Measurements from ENCODE around the gene FOXG1.

FOXG1 gene

DNA sequence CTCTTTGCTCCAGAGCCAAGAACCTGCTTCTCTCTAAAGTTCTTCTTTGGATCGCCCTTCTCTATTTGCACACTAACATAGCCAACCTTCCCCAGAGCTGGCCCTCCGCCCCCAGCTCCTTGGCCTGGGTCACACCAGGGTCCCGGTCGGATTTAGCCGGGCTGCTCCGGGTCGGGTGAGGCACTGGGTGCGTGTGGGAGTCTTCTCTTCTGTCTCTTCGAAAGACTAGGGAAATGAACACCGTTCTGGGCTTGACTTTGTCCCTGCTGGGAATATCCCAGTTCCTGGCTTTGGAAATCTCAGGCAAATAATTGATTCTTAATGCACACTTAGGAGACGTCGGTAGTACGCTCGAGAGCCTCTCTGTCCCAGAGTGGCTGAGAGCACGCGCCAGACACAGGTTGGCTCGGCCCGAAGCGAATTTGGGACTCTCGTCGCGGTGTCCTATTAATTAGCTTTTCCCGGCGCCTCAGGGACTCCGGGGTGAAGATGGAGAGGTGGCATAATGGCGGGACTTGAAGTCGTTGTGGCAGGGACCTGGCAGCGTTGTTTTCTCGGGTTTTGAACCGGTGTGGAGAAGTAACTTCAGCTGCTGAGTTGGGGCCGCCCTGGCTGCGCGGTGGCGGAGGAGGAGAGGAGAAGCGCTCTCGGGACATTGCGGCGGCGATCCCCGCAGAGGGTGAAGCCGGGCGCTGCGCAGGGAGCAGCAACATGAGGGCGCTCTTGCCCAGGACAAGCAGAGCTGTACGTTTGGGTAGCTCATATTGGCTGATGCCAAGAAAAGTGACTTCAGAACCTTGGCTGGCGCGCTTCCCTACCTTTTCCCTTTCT, 7.5 kb downstream of the FOXG1 start:
- no peak overlapping the region for H3K4me3 ChIP-seq (ENCODE audit: low read length)
- peaks cover 18% of the 10 kb centered on the region for H3K27me3 ChIP-seq (ENCODE audit: control insufficient read depth, insufficient read depth, low read length)
- H3K4me1 ChIP-seq (ENCODE audit: control insufficient read depth, insufficient read depth, low read length), result no peaks in the 10 kb centered on the region
- no peak overlapping the region for H3K9ac ChIP-seq (ENCODE audit: low read length)
- no peaks in the 10 kb centered on the region for H3K36me3 ChIP-seq (ENCODE audit: control insufficient read depth, insufficient read depth, low read length)
- no peak overlapping the region for H3K27ac ChIP-seq (ENCODE audit: low read depth, low read length)

DNA sequence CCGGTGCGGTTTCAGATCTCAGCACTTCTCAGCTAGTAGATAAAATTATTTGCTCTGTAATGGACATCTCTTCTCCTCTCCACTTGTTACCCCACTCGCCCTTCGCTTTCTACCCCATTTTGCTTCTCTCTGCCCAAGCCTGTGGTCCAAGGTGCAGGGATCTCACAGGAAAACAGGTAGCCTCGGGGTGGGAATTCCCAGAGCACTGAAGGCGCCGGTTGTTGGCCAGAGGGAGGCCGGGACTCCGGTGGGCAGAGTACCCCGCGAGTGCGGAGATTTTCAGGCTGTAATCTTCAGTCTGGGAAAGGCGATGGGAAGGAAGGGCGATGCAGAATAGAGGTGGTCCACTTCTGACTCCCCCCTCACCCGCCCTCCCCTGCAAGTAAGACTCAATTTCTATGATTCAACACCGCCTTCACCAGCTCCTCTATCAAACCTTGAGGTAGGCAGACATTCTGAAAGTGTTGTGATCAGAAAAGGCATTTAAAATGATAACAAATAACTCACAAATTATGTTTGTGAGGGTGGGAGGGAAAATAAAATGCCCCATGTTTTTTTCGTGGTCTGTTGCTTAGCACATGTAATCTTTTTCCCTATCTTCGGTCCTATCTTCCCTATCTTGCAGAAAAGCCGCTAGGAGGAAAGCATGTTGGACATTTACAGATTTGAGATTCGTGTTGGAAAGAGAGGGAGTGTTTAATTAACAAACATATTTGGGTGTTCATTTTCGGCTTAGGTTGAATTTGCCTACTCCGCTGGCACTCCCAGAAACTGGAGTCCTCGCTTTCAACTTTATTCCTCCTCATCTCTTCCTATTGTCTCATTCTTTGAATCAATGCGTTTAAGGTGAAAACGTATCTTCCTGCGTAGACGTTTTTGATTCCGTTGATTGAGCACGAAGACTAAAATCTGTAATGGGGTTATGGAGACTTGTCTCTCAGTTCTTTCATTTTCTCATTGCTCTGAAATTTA, 8.5 kb downstream of the FOXG1 start:
- peaks cover 18% of the 10 kb centered on the region for H3K27me3 ChIP-seq (ENCODE audit: control insufficient read depth, insufficient read depth, low read length)
- H3K4me1 ChIP-seq (ENCODE audit: control insufficient read depth, insufficient read depth, low read length), result no peaks in the 10 kb centered on the region
- no peak overlapping the region for H3K27ac ChIP-seq (ENCODE audit: low read depth, low read length)
- H3K36me3 ChIP-seq (ENCODE audit: control insufficient read depth, insufficient read depth, low read length), result no peaks in the 10 kb centered on the region
- H3K9ac ChIP-seq (ENCODE audit: low read length), result no peak overlapping the region
- H3K4me3 ChIP-seq (ENCODE audit: low read length), result no peak overlapping the region

DNA sequence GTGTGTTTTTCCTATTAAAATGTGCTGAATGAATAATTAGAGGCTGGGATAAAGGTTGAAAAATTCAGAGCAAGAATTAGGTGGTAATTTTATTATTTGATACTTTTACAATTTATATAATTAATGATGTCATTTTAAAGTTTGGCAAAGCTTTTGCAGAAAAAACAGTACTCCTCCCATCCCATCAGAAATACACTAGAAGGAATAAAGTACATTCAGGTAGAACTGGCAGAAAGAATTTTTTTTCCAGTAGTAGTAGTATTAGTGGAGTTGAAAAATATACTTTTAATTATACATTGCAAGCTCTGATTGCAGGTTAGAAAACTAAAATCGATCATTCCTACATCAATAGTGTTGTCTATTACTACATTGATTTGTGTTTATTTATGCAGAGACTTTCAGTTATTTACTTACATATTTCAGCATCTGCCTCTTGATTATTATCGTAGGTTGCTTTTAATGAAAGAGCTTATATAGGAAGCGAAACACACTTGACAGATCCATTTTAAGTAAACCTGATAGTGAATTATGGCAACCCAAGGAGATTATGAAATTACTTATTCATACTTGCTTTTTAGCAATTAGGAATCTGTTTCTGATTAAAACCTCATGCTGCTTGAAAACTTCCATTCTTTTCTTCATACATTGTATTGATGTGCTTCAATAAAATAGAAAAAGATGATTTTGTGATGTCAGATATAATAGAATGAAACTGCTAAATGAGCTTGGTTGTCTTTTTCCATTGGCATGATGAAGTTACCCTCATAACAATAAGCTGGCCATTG, 10.1 kb downstream of the FOXG1 start:
- Histone ChIP-seq H3K27me3 (ENCODE audit: control insufficient read depth, insufficient read depth, low read length) (peaks cover 18% of the 10 kb centered on the region), H3K36me3 (ENCODE audit: control insufficient read depth, insufficient read depth, low read length) (no peaks in the 10 kb centered on the region), H3K27ac (ENCODE audit: low read depth, low read length) (no peak overlapping the region), H3K9ac (ENCODE audit: low read length) (no peak overlapping the region), H3K4me1 (ENCODE audit: control insufficient read depth, insufficient read depth, low read length) (no peaks in the 10 kb centered on the region), H3K4me3 (ENCODE audit: low read length) (no peak overlapping the region)

DNA sequence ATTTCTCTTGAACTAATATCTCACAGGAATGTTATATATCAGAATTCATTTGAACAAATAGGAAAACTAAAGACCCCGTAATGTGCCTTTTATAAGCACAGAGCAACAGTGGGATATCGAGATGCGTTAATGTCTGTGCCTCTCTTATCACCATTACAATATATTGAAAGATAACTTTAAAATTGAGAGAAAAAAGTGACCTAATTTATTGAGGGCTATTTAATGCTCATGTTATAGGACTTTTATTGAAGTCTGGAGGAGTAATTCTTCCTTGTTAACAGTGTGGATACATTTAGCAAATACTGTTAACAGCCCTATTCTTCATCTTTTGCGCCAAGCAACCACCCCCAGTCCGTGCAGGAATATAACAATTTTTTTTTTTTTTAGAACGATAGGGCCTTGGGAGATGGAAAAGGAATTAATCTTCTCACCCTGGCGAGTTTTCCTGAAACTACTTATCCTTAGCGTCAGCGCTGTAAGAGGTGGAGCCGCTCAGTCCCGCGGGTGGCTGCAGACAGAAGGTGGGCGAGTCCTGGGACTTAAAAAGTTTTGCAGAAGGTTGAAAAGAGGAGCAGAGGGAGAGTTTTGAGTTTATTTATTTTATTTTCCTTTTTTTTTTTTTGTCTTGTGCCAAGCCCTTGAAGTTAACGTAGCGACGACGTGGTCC, 11.0 kb downstream of the FOXG1 start:
- Histone ChIP-seq H3K36me3 (ENCODE audit: control insufficient read depth, insufficient read depth, low read length) (no peaks in the 10 kb centered on the region), H3K9ac (ENCODE audit: low read length) (no peak overlapping the region), H3K4me3 (ENCODE audit: low read length) (no peak overlapping the region), H3K4me1 (ENCODE audit: control insufficient read depth, insufficient read depth, low read length) (no peaks in the 10 kb centered on the region), H3K27me3 (ENCODE audit: control insufficient read depth, insufficient read depth, low read length) (peaks cover 18% of the 10 kb centered on the region), H3K27ac (ENCODE audit: low read depth, low read length) (no peak overlapping the region)

DNA sequence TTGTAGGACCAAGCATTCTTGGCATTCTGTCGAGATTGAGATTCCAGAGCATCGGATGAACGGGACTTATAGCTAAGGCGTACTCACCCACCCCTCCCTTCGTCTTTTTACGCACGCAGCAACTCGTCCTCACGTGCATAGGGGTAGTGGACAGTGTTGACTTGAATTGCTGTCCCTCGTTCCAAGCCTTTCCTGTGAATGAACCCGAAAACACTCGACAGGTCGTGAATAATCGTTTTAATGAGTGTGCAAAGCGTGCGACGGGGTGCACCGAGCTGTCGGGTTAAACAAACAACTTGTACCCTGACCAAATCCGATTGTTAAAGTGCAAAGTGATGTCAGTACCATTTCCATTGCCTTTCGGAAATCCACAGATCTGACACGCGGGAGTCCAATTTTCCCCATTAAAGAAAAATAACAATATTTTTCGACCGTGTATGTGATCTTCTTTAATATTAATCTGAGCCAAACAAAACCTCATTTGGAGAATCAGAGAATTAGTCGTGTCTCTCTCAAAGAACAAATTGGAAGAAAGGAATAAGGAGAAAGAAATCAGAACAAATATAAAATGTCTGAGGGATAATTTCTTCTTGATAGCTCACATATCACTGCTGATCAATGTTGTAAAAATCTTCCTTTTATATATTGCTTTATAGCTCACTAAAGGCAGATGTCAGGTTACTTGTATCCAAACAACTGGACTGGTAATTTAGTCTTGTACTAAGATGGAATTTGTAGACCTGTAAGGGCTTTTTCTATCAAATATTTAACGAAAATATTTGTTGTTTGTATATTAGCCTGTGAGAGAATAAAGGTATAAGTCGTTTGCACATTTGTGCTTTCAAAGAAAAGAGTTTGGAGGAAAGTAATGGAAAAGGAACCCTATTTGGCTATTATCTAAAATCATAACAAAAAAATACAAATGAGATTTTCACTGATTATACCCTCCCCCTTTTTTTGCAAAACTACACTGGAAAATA, 11.8 kb downstream of the FOXG1 start:
- Histone ChIP-seq H3K9ac (ENCODE audit: low read length) (no peak overlapping the region), H3K27me3 (ENCODE audit: control insufficient read depth, insufficient read depth, low read length) (peaks cover 14% of the 10 kb centered on the region), H3K4me3 (ENCODE audit: low read length) (no peak overlapping the region), H3K4me1 (ENCODE audit: control insufficient read depth, insufficient read depth, low read length) (no peaks in the 10 kb centered on the region), H3K36me3 (ENCODE audit: control insufficient read depth, insufficient read depth, low read length) (no peaks in the 10 kb centered on the region), H3K27ac (ENCODE audit: low read depth, low read length) (no peak overlapping the region)

DNA sequence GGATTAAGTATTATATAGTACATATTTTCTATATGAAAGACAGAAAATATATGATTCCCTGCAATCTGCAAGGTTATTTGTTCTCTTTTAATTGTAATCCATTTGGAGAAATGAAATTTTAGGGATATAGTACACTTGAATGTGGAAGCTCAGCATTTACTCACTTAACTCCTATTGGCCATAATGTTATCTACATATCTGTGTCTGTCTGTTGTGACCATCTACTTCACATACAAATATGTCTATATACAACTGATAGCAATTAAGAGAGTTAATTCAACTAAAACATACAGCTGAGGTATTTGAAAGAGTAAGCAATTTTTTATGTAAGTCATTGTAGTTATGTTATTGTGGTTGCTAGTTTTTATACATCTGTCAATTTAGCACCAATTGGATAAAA, 12.9 kb downstream of the FOXG1 start:
- Histone ChIP-seq H3K9ac (ENCODE audit: low read length) (no peak overlapping the region), H3K27ac (ENCODE audit: low read depth, low read length) (no peak overlapping the region), H3K4me3 (ENCODE audit: low read length) (no peak overlapping the region), H3K27me3 (ENCODE audit: control insufficient read depth, insufficient read depth, low read length) (peaks cover 8% of the 10 kb centered on the region), H3K4me1 (ENCODE audit: control insufficient read depth, insufficient read depth, low read length) (no peaks in the 10 kb centered on the region), H3K36me3 (ENCODE audit: control insufficient read depth, insufficient read depth, low read length) (no peaks in the 10 kb centered on the region)

DNA sequence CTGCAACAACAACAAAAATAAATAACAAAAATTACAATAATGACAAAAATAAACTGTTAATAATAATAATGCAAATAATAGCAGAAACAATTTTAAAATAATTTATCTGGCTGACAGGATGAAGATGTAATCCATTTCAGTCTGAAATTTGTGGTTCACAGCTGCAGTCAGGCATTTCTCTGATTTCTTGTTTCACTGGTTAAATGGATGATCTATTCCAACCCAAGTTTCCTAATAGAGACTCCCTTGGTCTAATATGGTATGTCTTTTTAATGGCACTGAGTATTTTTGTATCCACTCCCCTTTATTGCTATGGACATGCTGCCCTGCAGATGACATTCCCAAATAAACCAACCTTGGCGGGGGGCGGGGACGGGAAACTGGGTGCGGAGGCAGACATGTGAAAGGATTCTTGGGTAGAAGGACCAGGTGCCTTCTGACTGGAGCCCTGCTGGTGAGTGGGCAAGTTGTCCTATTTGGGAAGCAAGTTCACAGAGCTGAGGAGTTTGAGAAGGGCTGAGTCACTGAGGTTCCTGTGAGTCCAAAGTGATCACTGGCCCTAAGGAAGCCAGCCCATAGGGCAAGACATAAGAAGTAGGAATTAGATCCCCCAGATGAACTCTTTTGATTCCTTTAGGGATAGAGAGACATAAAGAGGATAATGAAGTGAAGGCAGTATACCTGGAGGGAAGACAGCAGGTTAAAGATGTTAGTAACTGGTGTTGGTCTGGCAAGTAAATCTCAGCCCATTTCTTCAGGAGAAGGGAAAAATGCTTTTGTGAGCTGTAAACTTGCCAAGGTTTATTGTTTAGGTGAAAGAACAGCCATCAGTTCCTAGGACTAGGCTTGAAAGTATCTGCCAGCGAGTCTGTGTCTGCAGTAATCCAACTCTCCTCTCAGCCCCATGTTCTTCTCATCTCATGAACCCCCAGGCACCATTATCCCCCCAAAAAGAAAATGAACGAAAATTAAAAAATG, 14.5 kb downstream of the FOXG1 start:
- Histone ChIP-seq H3K4me3 (ENCODE audit: low read length) (no peak overlapping the region), H3K27ac (ENCODE audit: low read depth, low read length) (no peak overlapping the region), H3K36me3 (ENCODE audit: control insufficient read depth, insufficient read depth, low read length) (no peaks in the 10 kb centered on the region), H3K4me1 (ENCODE audit: control insufficient read depth, insufficient read depth, low read length) (no peaks in the 10 kb centered on the region), H3K9ac (ENCODE audit: low read length) (no peak overlapping the region), H3K27me3 (ENCODE audit: control insufficient read depth, insufficient read depth, low read length) (peaks cover 5% of the 10 kb centered on the region)

DNA sequence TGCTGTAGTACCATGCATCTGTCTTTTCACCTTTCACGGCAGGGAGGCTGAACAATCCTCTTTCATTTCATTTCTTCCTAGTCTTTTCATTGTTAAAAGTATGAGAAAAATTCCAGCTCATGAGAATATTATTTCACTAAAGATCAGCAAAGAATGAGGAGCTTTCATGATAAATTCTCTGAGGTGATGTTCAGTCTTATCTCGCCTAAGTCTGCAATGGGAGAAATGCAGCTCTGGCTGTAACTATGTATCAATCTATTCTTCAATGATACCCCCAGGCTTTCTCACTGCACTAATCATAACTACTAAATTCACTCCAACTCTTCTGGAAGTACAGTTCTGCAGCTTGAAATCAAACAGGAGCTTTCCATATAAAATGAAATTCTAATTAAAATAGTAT, 15.7 kb downstream of the FOXG1 start:
- Histone ChIP-seq H3K36me3 (ENCODE audit: control insufficient read depth, insufficient read depth, low read length) (no peaks in the 10 kb centered on the region), H3K4me3 (ENCODE audit: low read length) (no peak overlapping the region), H3K27ac (ENCODE audit: low read depth, low read length) (no peak overlapping the region), H3K9ac (ENCODE audit: low read length) (no peak overlapping the region), H3K27me3 (ENCODE audit: control insufficient read depth, insufficient read depth, low read length) (peaks cover 5% of the 10 kb centered on the region), H3K4me1 (ENCODE audit: control insufficient read depth, insufficient read depth, low read length) (no peaks in the 10 kb centered on the region)

DNA sequence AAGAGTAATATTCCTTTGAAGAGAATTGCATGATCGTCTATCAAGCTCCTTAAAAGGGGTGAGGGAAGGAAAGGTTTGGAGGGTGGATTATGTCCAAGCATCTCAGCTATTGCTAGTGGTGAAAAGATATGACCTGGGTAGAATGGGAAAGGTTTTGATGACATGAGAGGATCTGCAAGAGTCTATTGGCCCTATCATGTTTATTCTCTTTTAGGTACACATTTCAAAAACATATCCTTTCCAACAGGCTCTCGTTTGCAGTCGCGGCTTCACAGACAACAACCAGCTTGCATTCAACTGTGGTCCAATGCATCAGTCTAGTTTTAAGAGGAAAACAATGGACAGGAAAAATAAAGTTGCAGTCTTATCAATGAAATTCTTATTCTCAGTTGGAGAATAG, 17.1 kb downstream of the FOXG1 start:
- peaks cover 3% of the 10 kb centered on the region for H3K27me3 ChIP-seq (ENCODE audit: control insufficient read depth, insufficient read depth, low read length)
- H3K9ac ChIP-seq (ENCODE audit: low read length), result no peak overlapping the region
- H3K36me3 ChIP-seq (ENCODE audit: control insufficient read depth, insufficient read depth, low read length), result no peaks in the 10 kb centered on the region
- H3K4me3 ChIP-seq (ENCODE audit: low read length), result no peak overlapping the region
- no peak overlapping the region for H3K27ac ChIP-seq (ENCODE audit: low read depth, low read length)
- H3K4me1 ChIP-seq (ENCODE audit: control insufficient read depth, insufficient read depth, low read length), result no peaks in the 10 kb centered on the region

Data from rectal smooth muscle tissue (tissue), 1 donor.